HG03060 (cell line): ENCODE data around the gene MYO5B.
"Not testable (repeated sequence)": the region's sequence is repeated elsewhere in the genome, so short reads cannot be mapped to it uniquely, and the experiment has no call there.

Experiments used
- ATAC-seq: cut with Tn5 transposase; IDR thresholded peaks from one replicate; pipeline ENCODE4 v1.9.1; 2021; ENCODE audit warnings: low read depth, moderate number of reproducible peaks; ENCODE audit not compliant: unreplicated experiment

MYO5B gene

GRCh38 chr18:49898421-49898820 is 296.5 kb downstream of the MYO5B start:
- ATAC-seq: no peak

GRCh38 chr18:49894517-49895226 is 300.3 kb downstream of the MYO5B start:
- ATAC-seq: no peak

GRCh38 chr18:49893036-49893435 is 301.9 kb downstream of the MYO5B start:
- no peak for ATAC-seq

- ATAC-seq: no peak
Measured at GRCh38 chr18:49892148-49892924, 302.6 kb downstream of the MYO5B start.

- no peak for ATAC-seq
Measured at GRCh38 chr18:49890041-49890440, 304.9 kb downstream of the MYO5B start.

- not testable (repeated sequence) for ATAC-seq
Measured at GRCh38 chr18:49889552-49889951, 305.4 kb downstream of the MYO5B start.

- no peak for ATAC-seq
Measured at GRCh38 chr18:49886891-49887764, 307.8 kb downstream of the MYO5B start.

- no peak for ATAC-seq
Measured at GRCh38 chr18:49884959-49885358, 310.0 kb downstream of the MYO5B start.

- ATAC-seq: no peak
Measured at GRCh38 chr18:49884465-49884864, 310.5 kb downstream of the MYO5B start.

GRCh38 chr18:49880661-49881060 is 314.3 kb downstream of the MYO5B start:
- ATAC-seq: no peak

GRCh38 chr18:49879271-49879580 is 315.7 kb downstream of the MYO5B start:
- no peak for ATAC-seq

GRCh38 chr18:49878567-49879270 is 316.2 kb downstream of the MYO5B start:
- no peak for ATAC-seq

- ATAC-seq: no peak
Measured at GRCh38 chr18:49878015-49878414, 316.9 kb downstream of the MYO5B start.

GRCh38 chr18:49876536-49876935 is 318.4 kb downstream of the MYO5B start:
- ATAC-seq: no peak

- ATAC-seq: no peak
Measured at GRCh38 chr18:49875783-49876182, 319.2 kb downstream of the MYO5B start.

GRCh38 chr18:49875155-49875554 is 319.8 kb downstream of the MYO5B start:
- ATAC-seq: no peak

- ATAC-seq: no peak
Measured at GRCh38 chr18:49874238-49874637, 320.7 kb downstream of the MYO5B start.

- no peak for ATAC-seq
Measured at GRCh38 chr18:49869354-49869753, 325.6 kb downstream of the MYO5B start.

- no peak for ATAC-seq
Measured at GRCh38 chr18:49866680-49867079, 328.3 kb downstream of the MYO5B start.

- no peak for ATAC-seq
Measured at GRCh38 chr18:49865401-49865800, 329.5 kb downstream of the MYO5B start.
